KG1 (cell line): ENCODE results near the gene TULP1.

ENCODE experiments used
- DNase-seq: peaks from one replicate; lab custom pipeline; 2025; lab: John Stamatoyannopoulos, UW

TULP1 gene

DNA sequence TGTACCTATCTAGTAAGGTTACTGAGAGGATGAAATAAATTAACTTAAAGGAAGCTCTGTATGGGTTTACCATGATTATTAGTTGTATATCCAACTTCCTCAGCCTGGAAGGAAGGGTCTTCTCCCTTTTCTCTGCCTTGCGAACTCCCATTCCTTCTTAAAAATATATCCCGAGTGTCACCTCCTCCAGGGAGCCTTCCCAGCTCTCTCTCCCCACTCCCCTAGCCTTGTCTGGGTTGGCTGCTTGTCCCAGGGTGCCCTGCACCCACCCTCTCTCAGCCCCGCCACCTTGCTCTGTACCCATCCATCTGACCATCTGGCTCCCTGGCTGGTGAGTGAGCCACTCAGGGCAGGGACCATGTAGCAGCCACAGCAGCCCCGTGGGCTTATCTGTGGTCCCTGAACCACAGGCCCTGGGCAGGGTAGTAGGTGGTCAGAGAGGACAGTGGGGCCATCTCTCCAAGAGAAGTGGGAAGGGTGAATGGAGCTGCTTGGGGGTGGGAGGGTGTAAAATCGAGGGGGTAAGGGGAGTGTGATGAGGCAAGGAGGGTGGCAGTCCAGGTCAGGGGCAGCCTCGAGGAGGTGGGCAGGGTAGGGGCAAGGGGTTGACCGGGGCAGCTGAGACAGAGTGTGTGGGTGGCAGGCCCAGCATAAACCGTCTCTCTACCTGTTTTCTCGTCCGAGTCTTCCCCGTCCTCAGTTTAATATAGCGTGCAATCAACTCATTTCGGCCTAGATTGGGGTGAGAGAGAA, 28.6 kb downstream of the TULP1 start:
- no peak for DNase-seq

DNA sequence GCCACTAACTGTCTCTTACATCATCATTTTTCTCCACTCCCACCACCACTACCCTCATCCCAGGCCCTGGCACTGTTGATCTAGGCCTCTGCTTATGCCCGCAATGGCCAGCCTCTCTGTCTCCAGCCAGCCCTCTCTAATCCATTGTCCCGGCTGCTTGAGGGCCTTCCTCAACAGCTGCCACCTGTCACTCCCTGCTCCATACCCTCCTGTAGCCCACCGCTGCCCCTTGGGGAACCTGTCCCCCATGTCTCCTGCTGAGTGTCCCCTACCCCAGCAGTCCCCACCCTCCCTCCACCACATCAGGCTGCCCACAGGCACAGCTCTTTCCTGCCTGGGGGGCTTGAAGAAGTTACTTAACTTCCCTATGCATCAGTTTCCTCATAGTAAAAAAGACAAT, 29.2 kb downstream of the TULP1 start:
- no peak for DNase-seq

DNA sequence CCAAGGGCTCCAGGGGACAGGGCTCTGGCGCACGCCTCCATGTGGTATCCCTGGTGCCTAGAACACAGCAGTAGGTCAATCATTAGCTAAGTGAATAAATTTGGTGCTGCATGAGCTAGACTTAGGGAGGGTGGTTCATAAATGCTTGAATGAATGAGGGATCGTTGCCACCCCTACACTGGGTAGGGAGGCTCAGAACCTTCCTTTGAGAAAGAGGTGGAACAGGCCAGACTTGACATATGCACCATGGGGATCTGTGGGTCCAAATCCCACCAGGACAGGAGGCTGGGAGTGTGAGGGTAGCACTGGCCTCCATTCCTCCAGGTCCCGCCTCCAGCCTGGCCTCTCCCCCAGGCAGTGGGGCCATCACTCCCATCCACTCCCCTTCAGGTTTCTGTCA, 29.6 kb downstream of the TULP1 start:
- DNase-seq, result no peak

DNA sequence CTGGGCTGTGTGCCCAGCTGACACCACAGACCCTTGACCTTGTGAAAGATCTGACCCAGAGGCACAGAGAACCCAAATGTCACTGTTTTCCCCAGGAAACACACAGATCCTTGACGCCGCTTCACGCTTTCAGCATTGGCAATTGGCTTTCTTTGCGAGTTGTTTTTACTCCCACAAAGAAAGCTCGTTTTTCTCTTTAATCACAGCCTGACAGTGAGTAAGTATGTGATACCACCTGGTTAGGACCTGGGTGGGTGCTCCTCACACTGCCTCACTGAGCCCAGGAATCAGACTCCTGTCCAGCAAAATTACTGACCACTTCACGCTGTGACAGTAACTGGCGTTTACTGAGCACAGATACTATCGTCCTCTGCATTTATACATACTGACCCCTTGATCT, 31.5 kb downstream of the TULP1 start:
- DNase-seq, result no peak

GRCh38 chr6:35480176-35480575, 32.5 kb downstream of the TULP1 start:
- DNase-seq, result no peak

GRCh38 chr6:35478259-35478658, 34.4 kb downstream of the TULP1 start:
- DNase-seq, result no peak

GRCh38 chr6:35477551-35478179, 35.0 kb downstream of the TULP1 start:
- no peak for DNase-seq

DNA sequence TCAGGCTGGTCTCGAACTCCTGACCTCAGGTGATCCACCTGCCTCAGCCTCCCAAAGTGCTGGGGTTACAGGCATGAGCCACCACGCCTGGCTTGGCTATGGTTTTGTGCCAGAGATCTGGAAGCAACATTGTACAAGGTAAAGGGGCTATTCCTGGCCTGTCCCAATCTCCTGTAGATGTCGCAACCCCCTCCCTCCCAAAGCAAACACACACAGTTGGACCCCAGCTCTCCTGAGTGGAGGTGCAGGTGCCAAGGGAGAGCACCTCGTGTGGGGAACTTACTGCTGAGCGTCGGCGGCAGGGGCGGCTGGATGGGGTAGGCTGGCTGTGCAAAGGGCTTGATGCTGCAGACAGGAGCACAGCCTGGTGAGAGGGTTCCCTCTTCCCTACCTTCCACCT, 35.7 kb downstream of the TULP1 start:
- no peak for DNase-seq

DNA sequence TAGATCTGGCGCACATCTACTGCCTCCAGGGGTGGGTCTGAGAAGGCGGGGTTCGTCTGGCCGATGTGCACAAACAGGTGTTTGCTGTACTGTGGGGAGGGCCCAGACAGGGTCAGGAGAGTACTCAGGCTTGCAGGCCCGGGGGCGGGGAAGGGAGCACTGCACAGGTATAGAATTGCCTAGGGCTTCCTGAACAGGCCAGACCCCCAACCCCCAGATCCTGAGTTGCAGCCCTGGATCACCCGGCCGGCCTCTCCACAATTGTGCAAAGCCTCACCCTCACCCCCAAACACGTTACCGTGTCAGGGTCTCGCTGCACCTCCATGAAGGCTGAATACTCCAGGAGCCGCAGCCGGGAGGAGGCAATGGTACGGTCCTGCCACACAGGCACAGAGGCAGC, 36.7 kb downstream of the TULP1 start:
- no peak for DNase-seq

DNA sequence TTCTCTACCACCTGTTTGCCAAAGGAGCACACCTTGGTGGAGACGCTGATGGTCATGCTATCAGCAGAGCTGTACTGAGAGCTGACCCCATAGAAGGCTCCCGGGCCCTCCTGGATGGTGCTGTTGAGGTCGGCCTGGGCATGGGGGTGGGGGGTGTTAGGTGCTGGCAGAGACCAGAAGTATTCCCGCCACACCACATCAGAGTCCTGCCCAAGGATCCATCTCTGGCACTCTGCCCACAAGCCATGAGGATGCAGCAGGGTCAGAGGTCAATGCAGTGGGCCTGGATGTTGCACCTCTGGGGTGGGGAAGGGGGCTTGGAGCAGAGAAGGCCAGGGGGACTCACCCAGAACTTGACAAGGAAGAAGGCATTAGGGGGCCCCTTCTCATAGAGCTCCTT, 37.1 kb downstream of the TULP1 start:
- no peak for DNase-seq

DNA sequence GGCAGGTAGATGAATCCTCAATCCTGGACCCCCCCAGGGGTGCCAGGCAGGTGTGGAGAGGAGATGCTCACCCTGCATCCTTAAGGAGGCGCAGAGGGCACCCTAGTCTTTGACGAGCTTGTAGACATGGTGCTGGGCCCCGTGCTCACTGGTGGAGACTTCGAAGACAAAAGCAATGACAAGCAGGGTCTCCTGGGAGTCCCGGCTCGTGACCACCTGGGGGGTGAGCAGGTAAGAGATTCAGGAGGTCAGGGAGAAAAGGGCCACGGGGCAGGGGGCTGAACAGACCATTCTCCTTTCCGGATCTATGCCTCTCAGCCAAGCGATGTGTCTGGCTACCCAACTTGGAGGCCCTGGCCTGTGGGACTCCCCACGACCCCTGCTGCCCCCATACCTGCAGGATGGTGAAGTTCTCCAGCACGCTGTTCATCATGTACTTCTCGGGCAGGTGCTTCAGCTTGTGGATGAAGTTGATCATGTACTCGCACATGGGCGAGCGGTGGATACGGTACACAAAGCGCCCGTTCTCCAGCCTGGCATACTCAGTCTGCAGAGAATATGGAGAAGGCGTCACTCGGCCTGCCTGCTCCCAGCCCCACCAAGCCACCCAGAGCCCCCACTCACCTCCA, 37.6 kb downstream of the TULP1 start:
- DNase-seq, result no peak

- no peak for DNase-seq
Measured at GRCh38 chr6:35474131-35474941, 38.4 kb downstream of the TULP1 start.

GRCh38 chr6:35473850-35474130, 38.9 kb downstream of the TULP1 start:
- DNase-seq, result no peak

- DNase-seq, result no peak
Measured at GRCh38 chr6:35473075-35473849, 39.4 kb downstream of the TULP1 start.

DNA sequence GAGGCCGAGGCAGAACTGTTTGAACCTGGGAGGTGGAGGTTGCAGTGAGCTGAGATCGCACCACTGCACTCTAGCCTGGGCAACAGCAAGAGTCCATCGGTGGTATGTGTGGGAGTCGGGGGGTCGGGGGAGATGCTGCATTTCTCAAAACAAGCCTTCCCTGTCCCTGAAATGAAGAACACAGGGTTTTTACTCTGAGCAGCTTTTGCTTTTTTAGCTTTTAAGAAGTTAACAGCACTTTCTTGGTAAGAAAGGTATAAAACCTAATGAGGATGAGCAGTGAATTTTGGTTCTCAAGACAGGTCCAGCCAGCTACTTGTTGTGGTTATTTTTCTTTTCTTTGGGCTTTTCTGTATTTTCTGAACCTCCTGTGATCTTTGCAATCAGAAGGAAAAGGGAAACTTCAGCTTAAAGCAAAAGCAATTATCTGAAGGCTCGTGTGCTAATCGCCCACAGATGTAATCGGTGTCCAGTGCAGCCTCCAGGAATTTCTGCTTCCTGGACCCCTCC, 40.8 kb downstream of the TULP1 start:
- no peak for DNase-seq

DNA sequence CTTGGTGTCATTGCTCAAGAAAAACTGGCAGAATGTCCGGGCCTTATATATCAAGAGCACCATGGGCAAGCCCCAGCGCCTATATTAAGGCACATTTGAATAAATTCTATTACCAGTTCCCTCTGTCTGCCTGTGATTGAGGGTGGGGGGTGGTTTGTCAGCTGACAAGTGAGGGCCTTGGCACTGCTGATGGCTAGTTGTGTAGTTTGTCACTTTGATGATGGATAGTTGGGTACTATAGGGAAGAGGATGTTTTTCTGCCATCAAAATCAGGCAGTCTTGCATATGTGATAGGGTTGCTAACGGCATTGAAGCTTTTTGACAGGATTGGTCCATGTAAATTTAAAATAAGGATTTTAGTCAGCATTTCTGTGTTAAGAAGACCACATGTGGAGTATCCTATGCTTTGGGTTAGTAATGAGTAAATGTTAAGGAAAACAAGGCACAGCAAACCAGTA, 42.0 kb downstream of the TULP1 start:
- DNase-seq, result no peak

DNA sequence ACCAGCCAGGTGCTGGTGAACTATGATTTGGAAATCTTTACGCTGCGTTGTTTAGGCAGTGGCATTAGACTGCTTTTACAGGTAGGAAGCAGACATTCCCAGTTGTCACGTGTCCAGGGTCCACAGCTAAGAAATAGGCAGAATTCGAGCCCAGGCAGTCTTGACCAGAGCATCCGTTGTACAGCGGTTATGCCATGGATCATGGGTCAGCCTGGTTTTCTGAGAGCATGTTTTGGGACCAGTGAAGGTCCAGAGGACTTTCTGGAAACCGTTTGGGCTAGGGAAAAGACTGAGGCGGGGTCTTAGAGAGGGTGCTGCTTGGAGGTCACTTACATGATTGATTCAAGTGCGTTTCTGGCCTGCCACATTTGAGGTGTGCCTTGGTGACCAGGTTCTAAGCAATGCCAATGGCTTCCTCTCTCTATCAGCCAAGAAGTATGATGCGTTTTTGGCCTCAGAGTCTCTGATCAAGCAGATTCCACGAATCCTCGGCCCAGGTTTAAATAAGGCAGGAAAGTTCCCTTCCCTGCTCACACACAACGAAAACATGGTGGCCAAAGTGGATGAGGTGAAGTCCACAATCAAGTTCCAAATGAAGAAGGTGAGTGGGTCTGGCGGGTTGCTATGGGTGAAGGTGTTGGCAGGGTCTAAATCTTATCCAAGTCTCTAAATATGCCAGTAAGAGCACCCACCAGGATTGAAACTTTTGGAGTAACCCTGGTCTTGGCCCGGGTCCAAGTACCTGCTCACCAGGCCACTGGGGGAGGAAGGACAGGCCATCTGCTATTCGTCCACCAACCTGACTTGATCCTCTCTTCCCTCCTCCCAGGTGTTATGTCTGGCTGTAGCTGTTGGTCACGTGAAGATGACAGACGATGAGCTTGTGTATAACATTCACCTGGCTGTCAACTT, 42.7 kb downstream of the TULP1 start:
- DNase-seq, result no peak

DNA sequence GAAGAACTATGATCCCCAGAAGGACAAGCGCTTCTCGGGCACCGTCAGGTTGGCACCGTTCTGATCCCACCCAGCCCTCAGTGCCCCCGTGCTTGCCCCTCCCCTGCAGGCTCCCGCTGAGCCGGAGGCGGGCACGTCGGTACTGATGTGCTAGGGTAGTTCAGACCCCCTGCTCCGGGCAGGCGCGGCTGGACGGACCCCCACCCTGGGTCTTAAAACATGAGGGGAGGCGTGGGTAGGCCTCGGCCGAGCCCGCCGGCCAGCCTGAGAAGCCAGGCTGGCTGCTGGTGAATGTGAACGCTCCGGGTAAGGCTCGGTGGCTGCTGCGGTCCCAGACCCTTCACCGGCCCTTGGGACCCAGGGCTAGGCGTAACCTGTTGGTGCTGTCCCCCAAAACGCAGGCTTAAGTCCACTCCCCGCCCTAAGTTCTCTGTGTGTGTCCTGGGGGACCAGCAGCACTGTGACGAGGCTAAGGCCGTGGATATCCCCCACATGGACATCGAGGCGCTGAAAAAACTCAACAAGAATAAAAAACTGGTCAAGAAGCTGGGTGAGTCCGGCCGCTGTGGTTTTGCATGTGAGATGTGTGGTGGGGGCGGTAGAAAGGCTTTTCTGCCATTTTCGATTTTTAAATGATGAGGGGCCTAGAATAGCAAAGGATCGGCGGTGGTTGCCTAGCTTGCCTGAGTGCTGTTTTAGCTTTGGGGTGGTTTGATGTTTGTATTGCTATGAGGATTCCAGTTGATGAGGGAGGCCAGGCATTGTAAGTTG, 43.5 kb downstream of the TULP1 start:
- DNase-seq, result no peak

DNA sequence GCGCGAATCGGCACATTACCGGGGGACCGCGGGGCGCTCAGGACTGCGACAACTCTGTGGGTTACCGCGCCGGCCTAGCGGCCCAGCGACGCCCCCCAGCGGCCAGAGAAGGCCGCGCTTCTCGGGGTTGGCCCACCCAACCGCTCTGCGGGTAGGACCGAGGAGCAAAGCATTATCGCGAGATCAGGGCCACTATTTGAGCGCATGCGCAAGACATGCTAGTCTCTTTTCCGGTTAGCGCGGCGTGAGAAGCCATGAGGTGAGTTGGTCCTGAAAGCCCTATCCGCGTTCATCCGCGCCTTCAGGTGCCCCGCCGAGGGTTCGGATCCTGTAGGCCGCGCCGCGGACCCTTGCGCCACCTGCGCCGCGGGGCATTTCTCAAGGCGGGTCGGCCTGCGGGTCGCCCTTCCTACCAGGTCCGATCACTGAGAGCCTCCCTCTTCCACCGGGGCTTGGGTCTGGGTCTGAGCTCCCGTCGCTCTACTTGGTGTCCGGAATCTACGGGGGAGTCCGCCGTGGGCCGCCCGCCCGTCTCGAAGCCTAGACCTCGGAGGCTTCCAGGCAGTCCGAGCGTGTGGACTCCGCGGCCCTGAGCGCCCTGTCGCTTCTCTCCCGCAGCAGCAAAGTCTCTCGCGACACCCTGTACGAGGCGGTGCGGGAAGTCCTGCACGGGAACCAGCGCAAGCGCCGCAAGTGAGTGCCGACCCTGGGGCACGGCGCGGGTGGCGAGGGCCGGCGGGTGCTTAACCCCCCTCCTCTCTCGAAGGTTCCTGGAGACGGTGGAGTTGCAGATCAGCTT, 44.3 kb downstream of the TULP1 start, which contains the start of gene RPL10A:
Gene RPL10A, plus strand, starts transcription at position 221 of the 799 bp plus-strand sequence. Its CDS starts 34 bp downstream, at position 255.
- DNase-seq, result peak; percentile 91
